Activated CD4-positive, alpha-beta T cell treated with anti-CD3 and anti-CD28 coated beads for 48 hours (primary cell): ENCODE data around the gene NINL.
"Not testable (repeated sequence)": the region's sequence is repeated elsewhere in the genome, so short reads cannot be mapped to it uniquely, and the experiment has no call there.

Source experiments
- DNase-seq: peaks from one replicate; pipeline ENCODE4 v3.0.0-alpha.2; 2020

NINL gene

GRCh38 chr20:25529295-25529951, 55.9 kb downstream of the NINL start:
- no peak for DNase-seq

GRCh38 chr20:25527949-25528348, 57.4 kb downstream of the NINL start:
- DNase-seq = no peak

- no peak for DNase-seq
These were observed 58.9 kb downstream of the NINL start for GRCh38 chr20:25526446-25526845.

GRCh38 chr20:25525867-25526266, 59.5 kb downstream of the NINL start:
- no peak for DNase-seq

- DNase-seq = no peak
These were observed 60.0 kb downstream of the NINL start for GRCh38 chr20:25525295-25525694.

GRCh38 chr20:25521382-25521781, 63.9 kb downstream of the NINL start:
- DNase-seq = no peak

- no peak for DNase-seq
These were observed 68.2 kb downstream of the NINL start for GRCh38 chr20:25517124-25517523.

- DNase-seq = no peak
These were observed 70.5 kb downstream of the NINL start for GRCh38 chr20:25514747-25515340.

GRCh38 chr20:25514195-25514594, 71.1 kb downstream of the NINL start:
- no peak for DNase-seq

GRCh38 chr20:25512709-25513108, 72.6 kb downstream of the NINL start:
- no peak for DNase-seq

- no peak for DNase-seq
These were observed 74.1 kb downstream of the NINL start for GRCh38 chr20:25511183-25511582.

GRCh38 chr20:25510721-25511120, 74.6 kb downstream of the NINL start:
- DNase-seq = no peak

GRCh38 chr20:25510202-25510601, 75.1 kb downstream of the NINL start:
- no peak for DNase-seq

GRCh38 chr20:25509084-25509483, 76.2 kb downstream of the NINL start:
- DNase-seq = no peak

GRCh38 chr20:25508083-25508770, 77.1 kb downstream of the NINL start:
- no peak for DNase-seq

- no peak for DNase-seq
These were observed 77.8 kb downstream of the NINL start for GRCh38 chr20:25507385-25508082.

GRCh38 chr20:25504366-25505135, 80.8 kb downstream of the NINL start:
- no peak for DNase-seq

- no peak for DNase-seq
These were observed 81.4 kb downstream of the NINL start for GRCh38 chr20:25503936-25504335.

- not testable (repeated sequence) for DNase-seq
These were observed 82.2 kb downstream of the NINL start for GRCh38 chr20:25503051-25503639.

GRCh38 chr20:25500880-25501351, 84.4 kb downstream of the NINL start:
- no peak for DNase-seq

- no peak for DNase-seq
These were observed 85.4 kb downstream of the NINL start for GRCh38 chr20:25499855-25500434.

GRCh38 chr20:25499031-25499430, 86.3 kb downstream of the NINL start:
- DNase-seq = no peak
